ENCODE results near the gene CATSPERB. TPM values are rescaled to one million over a fixed set of nuclear protein-coding genes. Genes with fewer than 3 reads are reported as not detected.

The CATSPERB gene
- total RNA-seq, 4 donors from 2014 or later, result 0.65 to 4.7 (median 3.9) TPM

- no peak for TF ChIP-seq CTCF (IDR thresholded peaks at IDR 0.05; ENCODE audit: low read depth)
Measured at GRCh38 chr14:91595736-91596135, 136.2 kb downstream of the CATSPERB start.

GRCh38 chr14:91586410-91586809 lies 145.5 kb downstream of the CATSPERB start:
- TF ChIP-seq CTCF (IDR thresholded peaks at IDR 0.05; ENCODE audit: low read depth), result no peak

GRCh38 chr14:91585856-91586255 lies 146.0 kb downstream of the CATSPERB start:
- TF ChIP-seq CTCF (IDR thresholded peaks at IDR 0.05; ENCODE audit: low read depth), result no peak

- no peak for TF ChIP-seq CTCF (IDR thresholded peaks at IDR 0.05; ENCODE audit: low read depth)
Measured at GRCh38 chr14:91582761-91583160, 149.1 kb downstream of the CATSPERB start.

GRCh38 chr14:91580876-91581577 lies 150.9 kb downstream of the CATSPERB start:
- no peak for TF ChIP-seq CTCF (IDR thresholded peaks at IDR 0.05; ENCODE audit: low read depth)

- no peak for TF ChIP-seq CTCF (IDR thresholded peaks at IDR 0.05; ENCODE audit: low read depth)
Measured at GRCh38 chr14:91577632-91578233, 154.2 kb downstream of the CATSPERB start.

- TF ChIP-seq CTCF (IDR thresholded peaks at IDR 0.05; ENCODE audit: low read depth), result no peak
Measured at GRCh38 chr14:91575469-91576208, 156.2 kb downstream of the CATSPERB start.
